A549 treated with dexamethasone at 1 μM for 4 hours (cell line): ENCODE results near the gene TESPA1. TPM values are rescaled to one million over a fixed set of nuclear protein-coding genes. Genes with fewer than 3 reads are reported as not detected.

ENCODE experiments used
- total RNA-seq: library from RNA; stranded (reverse); fragments of 200-300 nt; extraction: Qiagen RNA extraction; gene quantifications from 5 replicates; pipeline ENCODE4 v1.2.3, GENCODE V29; 2022

Gene TESPA1
- total RNA-seq: not detected in 5 replicates

GRCh38 chr12:54984658-54985376 lies at the start of gene TESPA1:
TESPA1 (minus strand) TSS chr12:54984762; CDS start chr12:54974562, 10,200 bp downstream.

GRCh38 chr12:55019784-55020183 lies 35.2 kb upstream of the TESPA1 start, which contains the start of gene NEUROD4:
NEUROD4 (plus strand) TSS chr12:55019974; CDS start chr12:55026440, 6,466 bp downstream.

Other genes starting within 250 kb of the TESPA1 start
- not detected in 5 replicates for gene MUCL1, start 130.2 kb downstream of the TESPA1 start, total RNA-seq
- 0.03 TPM in 1 of 5 replicates, not detected in the others for gene NEUROD4, start 35.2 kb upstream of the TESPA1 start, total RNA-seq
- gene OR9K2, start 141.6 kb upstream of the TESPA1 start, total RNA-seq: not detected in 5 replicates
- gene OR10A7, start 236.3 kb upstream of the TESPA1 start, total RNA-seq: not detected in 5 replicates